ENCODE results near the gene RGS17.

RGS17 gene

DNA sequence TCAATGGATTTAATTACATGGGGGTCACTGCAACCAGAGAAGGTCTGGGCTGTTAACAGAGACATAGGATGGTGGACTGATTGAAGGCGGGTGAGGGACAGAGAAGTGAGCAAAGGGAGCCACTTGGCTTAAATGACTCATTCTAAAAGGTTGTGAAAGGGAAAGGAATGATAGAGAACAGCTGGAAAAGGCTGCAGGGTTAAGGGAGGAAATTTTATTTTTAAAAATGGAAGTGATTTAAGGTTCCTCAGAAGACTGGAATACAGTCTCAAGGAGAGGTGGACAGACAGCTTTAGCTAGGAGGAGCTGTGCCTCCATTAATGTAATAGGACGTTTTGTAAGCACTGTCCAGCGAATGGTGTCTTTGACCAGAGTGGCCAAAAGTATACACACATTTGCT, 46.7 kb downstream of the RGS17 start:
- DNase-seq (ENCODE audit: low read depth in 2 of 2), result no peak

DNA sequence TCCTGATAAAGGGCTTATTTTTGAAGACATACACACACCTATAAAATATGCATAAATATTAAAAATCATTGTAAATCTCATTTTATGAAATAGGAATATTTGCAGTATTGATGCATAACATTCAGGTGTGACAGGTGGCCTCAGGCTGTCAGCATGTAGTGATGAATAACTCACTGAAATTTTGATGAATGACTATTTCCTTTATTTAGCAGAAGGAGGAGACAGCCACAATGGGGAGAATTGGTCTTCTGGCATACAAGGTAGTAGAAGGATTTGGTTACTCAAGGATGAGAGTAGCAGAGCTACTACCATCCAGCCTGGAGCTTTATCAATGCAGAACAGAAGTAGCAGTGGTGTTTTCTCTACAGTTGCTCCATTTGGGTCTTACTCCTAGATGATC, 47.2 kb downstream of the RGS17 start:
- DNase-seq (ENCODE audit: low read depth in 2 of 2), result no peak

DNA sequence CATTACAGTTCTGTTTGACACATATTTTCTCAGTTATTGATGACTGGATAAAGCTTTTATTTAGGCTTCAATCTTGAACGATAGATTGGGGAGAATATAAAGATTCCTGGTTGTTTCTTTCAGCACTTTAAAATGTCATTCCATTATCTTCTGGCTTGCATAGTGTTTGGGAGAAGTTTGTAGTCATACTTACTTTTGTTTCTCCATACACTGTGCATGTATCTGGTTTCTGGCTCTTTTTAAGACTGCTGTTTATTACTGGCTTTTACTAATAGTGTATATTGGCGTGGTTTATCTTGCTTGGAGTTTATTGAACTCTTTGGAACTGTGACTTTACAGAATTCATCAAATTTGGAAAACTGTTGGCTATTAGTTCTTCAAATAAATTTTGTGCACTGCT, 49.2 kb downstream of the RGS17 start:
- no peak for DNase-seq (ENCODE audit: low read depth in 2 of 2)

DNA sequence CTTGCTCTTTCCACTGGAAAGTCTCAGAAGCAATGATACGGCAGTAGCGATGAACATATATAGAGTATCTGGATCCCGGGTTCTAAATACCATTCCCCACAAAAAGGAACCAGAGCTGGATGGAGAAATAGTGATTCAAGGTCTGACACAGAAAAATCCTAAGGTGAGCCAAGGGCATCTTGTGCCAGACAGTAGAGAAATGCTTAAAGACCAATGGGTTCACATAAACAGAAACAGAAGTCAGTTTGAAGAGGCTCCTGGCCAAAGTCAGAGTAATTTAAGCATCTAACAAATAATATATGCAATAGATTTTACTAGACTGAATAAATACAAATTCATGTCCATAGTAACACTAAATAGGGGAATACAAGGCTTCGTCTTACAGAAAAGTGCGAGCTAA, 54.7 kb downstream of the RGS17 start:
- DNase-seq (ENCODE audit: low read depth in 2 of 2), result no peak

DNA sequence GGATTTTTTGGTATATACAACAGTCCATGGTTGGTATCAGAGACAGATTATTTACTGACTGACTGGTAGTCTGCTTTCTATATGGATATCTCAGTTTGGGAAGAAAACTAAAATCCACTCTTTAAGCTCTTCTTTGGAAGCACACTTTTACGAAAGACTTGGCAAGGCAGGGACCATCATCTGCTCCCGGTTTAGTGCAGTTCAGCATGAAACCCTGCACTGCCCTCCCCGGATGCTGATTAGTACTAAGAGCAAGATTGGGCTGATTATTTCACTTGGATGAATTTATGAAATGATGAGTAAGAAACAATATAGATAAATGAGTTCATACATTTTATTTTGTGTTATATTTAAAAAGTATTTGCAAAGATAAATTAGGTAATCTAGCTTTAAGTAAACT, 56.3 kb downstream of the RGS17 start:
- DNase-seq (ENCODE audit: low read depth in 2 of 2), result no peak

DNA sequence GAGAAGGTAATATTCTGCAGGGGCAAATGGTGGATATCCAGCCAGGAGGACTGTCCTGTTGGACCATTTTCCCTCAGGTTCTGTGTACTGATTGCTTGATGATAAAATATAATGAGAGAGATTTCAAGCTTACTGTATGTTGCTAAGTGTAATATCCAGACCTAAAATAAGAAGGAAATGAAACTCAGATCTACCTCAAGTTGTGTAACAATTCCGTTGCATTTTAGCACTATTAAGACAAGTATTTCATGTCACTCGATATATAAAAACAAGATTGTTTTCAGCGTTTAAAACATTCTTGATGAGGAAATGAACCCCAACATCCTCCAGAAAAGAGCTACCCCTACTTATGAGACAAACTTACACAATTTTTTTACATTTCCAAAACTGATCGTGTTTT, 57.2 kb downstream of the RGS17 start:
- no peak for DNase-seq (ENCODE audit: low read depth in 2 of 2)

DNA sequence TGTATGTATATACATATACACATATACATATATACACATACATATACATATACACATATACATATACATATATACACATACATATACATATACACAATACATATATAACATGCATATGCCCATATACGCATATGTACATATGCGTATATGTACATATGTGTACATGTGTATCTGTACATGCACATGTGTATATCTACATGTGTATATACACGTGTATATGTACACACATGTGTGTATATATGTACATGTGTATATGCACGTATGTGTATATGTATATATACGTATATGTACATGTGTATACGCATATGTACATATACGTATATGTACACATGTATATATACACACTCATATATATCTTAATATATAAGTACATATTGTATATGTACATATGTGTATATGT, 60.3 kb downstream of the RGS17 start:
- no peak for DNase-seq (ENCODE audit: low read depth in 2 of 2)

DNA sequence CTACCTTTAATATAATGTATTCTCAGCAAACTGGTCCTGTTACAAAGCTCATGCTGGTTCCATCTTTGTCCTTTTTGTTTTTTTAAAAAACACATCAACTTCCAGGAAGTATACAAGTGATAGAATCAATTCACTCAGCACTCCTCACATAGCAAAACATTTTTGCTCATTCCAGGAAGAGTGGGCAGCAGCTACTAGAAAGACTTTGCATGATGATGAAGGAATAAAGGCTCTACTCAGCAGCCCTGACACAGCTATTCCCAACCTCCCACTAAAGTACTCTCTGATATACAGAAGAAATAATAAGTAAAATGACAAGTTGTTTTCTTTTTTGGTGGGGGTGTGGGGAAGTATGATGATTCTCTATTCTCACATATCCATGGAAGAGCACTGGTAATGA, 61.2 kb downstream of the RGS17 start:
- DNase-seq (ENCODE audit: low read depth in 2 of 2), result no peak

DNA sequence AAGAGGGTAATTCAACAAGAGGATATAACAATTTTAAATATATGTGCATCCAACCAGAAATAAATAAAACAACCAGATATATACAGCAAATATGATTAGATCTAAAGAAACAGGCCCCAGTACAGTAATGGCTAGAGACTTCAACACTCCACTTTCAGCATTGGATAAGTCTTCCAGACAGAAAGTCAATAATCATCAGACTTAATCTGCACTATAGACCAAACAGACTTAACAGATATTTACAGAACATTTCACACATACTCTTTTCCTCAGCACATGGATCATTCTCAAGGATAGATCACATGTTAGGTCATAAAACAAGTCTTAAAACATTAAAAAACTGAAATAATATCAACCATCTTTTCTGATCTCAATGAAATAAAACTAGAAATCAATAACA, 65.9 kb downstream of the RGS17 start:
- DNase-seq (ENCODE audit: low read depth in 2 of 2), result no peak

DNA sequence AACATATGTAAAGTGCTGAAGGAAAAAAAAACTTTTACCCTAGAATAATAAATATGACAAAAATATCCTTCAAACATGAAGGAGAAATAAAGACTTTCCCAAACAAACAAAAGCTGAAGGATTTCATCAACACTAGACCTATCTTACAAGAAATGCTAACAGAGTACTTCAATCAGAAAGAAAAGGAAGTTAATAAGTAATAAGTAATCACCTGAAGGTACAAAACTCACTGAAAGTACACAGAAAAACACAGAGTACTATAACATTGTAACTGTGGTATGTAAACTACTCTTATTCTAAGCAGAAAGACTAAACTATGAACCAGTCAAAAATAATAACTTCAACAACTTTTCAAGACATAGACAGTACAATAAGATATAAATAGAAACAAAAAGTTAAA, 67.1 kb downstream of the RGS17 start:
- DNase-seq (ENCODE audit: low read depth in 2 of 2), result no peak

DNA sequence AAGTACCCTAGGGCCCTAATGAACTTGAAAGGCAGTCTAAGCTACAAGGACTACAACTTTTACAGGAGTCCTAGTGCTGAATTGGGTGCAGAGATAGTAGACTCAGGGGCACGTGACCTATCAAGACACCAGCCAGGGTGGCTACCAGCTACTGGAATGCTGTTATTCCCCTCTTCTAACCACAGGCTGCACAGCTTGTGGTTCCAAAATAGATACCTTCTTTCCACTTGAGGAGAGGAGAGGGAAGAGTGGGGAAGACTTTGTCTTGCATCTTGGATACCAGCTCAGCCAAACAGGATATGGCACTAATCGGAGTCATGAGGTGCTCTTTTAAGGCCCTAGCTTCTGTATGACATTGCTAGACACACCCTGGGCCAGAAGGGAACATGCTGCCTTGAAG, 68.6 kb downstream of the RGS17 start:
- DNase-seq (ENCODE audit: low read depth in 2 of 2), result no peak

DNA sequence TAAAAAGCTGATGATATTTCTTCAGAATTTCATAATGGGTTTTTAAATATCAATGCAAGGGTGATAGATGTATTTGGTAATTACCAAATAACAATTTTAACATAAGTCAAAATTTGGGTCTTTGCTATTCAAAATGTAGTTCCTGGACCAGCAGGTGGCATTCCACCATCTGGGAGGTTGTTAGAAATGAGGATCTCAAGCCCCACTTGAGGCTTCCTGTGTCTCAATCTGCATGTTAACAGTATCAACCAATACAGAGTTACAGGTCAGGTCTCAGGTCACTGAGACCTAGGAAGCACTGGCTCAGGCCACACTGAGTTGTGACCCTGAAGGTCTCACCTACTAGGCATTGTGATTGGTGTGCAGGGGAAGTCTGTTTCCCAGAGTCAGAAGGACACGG, 71.3 kb downstream of the RGS17 start:
- no peak for DNase-seq (ENCODE audit: low read depth in 2 of 2)

DNA sequence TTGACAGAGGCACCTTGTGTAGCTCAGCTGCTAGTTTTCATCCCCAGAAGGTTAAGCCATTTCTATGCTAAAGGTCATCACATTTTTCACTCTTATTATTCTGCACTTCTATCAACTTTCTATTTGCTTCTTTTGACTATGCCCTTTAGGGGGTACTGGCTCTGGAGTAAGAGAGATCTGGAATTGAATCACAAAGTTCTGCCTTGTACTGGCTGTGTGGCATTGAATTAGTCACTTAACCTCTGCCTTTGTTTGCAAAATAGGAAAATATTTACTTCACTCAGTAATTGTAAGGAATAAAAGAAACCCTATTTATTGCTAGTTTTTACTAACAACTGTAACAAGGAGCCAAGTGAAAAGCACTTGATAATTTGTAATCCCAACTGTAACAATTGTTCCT, 71.8 kb downstream of the RGS17 start:
- DNase-seq (ENCODE audit: low read depth in 2 of 2), result no peak

DNA sequence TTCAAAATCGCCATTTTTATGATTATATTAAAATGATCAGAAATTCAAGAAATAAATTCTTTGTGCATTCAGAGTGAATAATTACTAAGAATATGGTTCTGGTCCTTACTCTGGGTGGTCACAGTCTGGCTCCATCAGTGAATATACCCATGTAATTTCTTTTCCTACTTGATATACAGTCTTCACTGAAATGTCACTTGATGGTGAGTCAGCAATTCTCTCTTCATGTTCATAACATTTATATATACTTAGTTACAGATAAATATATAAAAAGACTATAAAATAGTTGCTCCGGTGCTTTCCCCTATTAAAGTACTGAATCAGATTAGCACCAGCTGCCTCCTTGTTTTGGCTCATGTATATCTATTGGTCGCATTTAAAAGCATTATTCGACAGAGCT, 72.2 kb downstream of the RGS17 start:
- DNase-seq (ENCODE audit: low read depth in 2 of 2), result no peak

DNA sequence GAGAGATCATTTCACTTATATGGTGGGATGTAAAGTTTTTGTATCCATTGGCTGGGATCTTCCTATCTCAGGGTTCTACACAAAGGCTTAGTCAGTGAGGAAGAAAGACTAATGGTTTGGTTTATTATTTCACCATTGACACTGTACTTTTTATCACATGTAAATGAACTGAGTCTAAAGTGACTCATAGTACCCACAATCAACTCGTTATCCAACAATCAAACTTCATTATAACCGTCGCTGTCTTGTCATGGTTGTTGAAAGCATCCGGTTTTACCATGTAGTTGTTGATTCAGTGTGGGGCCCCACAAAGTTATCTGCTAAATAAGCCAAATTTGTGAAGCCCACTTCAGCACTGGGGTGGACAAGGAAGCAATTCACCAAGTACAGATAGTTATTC, 72.8 kb downstream of the RGS17 start:
- DNase-seq (ENCODE audit: low read depth in 2 of 2), result no peak

DNA sequence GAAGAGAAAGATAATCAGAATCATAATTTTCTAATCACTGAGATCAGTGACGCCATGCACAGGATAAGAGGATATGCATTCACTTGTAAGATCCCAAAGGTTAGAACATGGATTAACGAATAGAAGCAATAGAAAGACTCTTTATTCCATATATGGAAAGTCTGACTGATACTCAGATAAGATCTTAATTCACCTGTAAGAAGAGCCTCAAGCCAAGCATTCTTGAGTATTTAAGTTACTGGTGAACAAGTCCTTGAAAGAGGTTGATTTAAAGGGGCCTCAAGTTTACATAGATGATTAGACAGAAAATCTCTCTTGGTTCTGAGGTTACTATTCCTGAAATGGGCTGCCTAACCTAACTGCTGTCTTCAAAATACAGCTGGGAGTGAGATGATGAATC, 74.8 kb downstream of the RGS17 start:
- DNase-seq (ENCODE audit: low read depth in 2 of 2), result no peak

DNA sequence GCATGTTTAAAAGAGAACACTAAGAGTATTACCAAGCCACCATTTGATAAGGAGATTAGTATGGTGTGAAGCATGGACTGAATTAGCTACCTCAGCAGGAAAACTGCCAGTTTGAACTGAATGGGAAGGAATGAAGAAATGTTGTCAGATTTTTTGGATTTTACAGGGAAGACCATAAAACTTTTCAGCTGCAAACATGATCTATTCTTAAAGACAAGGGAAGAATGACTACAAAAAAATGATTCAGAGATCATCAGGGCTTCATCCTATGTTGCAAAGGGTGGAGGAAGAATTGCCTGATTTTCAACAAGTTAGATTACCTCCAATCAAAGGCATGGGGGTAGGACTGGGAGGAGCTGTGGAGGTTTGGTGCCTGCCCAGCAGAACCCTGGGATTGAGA, 79.3 kb downstream of the RGS17 start:
- DNase-seq (ENCODE audit: low read depth in 2 of 2), result no peak

DNA sequence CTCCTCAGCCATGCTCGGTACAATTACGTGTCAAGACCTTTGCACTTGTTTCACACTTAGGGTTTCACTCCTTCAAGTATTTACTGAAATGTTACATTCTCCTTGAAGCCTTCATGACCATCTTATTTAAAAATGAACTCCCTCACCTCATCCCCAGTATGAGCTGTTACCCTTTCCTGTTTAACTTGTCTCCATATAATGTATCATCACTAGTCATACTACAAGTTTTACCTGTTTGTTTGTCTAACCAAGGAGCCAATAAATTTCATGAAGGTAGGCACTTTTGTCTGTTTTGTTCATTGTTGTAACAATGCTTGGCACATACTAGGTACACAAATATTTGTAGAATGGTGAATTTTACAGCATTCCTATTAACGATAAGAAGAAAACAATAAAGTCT, 82.5 kb downstream of the RGS17 start:
- DNase-seq (ENCODE audit: low read depth in 2 of 2), result no peak

DNA sequence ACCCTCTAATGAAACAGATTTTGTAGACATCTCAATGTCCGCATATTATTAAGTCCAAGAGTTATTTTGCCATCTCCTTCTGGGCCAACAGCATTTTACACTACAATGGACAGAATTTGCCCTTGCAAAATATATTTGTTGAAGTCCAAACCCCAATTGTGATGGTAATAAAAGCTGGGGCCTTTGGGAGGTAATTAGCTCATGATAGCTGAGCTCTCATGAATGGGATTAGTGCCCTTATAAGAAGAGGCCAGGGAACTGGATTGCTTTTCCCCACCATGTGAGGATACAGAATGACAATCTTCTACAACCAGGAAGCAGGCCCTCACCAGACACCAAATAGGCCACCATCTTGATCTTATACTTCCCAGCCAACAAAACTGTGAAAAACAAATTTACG, 83.7 kb downstream of the RGS17 start:
- DNase-seq (ENCODE audit: low read depth in 2 of 2), result no peak

DNA sequence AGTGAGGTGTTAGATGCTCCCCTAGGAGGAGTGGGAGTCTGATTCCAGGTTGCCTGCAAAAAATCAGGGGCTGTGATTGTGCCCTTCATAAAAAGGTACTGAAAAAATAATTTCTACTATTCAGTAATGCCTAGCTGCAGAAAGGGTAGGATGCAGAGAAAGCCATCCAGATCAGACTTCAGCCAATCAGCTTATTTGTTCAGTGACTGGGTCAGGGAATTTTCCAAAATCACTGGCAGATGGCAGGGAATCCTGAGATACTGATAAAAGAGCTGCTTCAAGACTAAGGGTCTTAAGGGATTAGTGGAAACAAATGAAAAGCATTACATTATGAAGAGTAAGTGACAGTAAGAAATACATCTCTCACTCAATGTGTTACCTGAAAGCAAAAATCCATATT, 85.8 kb downstream of the RGS17 start:
- no peak for DNase-seq (ENCODE audit: low read depth in 2 of 2)

DNA sequence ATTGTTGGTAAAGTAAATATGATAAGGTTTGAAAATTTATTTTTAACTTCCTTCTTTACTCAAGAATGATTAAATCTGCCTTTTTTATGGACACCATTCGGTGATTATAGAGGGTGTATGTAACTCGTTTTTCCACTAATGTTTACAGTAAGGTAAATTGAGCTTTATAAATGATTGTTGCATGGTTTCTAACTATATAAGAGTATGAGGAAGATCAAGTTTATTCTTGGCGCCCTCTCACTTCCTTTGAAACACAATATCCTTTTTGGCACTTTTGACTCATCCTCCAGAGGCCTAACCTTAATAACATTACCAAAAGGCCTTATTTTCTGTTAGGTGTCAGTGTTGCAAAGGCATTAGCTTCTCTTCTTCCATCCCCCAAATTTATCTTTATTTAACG, 86.8 kb downstream of the RGS17 start:
- DNase-seq (ENCODE audit: low read depth in 2 of 2), result no peak

DNA sequence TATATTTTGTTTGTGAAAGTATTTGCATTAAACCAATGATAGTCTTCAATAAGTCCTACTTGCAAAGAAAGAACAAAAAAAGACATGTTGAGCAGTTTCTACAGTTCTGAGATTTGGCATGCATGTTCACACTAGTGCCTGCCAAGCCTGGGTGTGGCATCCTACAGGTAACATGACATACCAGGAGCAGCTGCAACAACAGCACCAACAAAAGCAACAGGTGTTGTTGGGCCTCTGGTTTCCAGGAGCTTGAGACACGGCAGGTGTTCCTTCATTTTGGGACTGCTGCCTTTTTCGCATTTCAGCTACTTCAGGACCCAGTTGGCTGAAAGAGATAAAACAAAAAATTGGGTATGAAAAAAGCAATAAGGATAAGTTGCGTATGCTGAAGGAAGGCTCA, 87.4 kb downstream of the RGS17 start:
- no peak for DNase-seq (ENCODE audit: low read depth in 2 of 2)

DNA sequence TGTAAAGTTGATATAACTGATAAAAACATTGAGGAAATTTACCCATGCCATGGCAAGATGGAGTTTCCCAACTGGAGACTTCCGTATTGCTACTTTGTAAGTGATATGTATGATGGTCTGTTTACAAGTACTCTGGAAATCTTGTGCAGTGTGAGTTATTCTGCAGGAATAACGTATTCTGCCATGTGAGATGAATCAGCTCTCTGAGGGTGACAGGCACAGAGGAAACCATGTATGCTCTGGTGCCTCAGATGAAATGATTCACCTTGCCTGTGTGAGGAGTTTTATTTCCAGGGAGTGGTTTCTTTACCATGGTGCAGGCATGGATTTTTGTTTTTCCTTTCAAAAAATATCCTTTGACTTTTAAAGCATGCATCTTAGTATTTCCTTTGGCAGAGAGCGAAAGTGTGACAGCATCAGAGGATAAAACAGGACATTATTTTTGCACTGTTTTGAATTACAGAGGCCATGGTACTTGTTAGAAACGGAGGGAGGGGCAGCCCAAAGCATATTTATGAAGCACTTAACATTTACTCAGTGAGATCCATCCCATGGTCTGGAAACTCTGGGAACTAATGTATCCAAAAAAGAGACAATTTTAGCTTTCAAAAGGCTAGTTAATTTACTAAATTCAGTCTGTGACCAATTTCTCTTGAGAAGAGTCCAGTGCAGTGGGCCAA, 92.6 kb downstream of the RGS17 start:
- no peak for DNase-seq (ENCODE audit: low read depth in 2 of 2)

DNA sequence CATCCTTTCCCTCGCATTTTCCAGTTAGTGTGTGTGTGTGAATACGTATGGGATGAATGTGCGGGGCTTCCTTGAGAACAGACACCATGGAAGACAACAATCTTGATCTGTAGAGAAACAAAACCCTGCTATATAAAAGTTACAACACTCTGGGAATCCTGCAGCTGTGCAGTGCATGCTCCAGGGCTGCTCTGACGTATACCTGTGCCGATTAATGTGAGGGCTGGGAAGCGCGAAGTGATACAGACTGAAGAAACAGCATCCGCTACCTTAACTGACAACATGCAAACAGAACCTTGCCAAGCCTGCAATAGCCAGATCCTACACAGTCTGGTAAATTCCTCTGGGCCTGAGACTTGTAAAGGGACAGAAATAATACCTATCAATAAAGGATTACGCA, 96.9 kb downstream of the RGS17 start:
- DNase-seq (ENCODE audit: low read depth in 2 of 2), result no peak
